IgD-negative memory B cell (primary cell): Measurements from ENCODE around the gene CDH5. TPM values are rescaled to one million over a fixed set of nuclear protein-coding genes. Genes with fewer than 3 reads are reported as not detected.
"Not testable (repeated sequence)": the region's sequence is repeated elsewhere in the genome, so short reads cannot be mapped to it uniquely, and the experiment has no call there.

Source experiments
- H3K27ac Mint-ChIP-seq, 3 donors: one replicate each; pipeline ENCODE4 v1.8.0; 2020 to 2022; ENCODE audit warnings: mild to moderate bottlenecking in 3 of 3, mixed read lengths in 3 of 3, moderate library complexity in 1 of 3
- H3K27me3 Mint-ChIP-seq: one replicate; pipeline ENCODE4 v1.8.0; 2021; ENCODE audit warnings: mixed read lengths
- H3K36me3 Mint-ChIP-seq: one replicate; pipeline ENCODE4 v1.8.0; 2020; ENCODE audit warnings: mild to moderate bottlenecking, mixed read lengths
- H3K4me1 Mint-ChIP-seq, 3 donors: one replicate each; pipeline ENCODE4 v1.8.0; 2020 to 2022; ENCODE audit warnings: mixed read lengths in 3 of 3, mild to moderate bottlenecking in 1 of 3
- H3K4me3 Mint-ChIP-seq, 4 donors: one replicate each; pipeline ENCODE4 v1.8.0; 2020 to 2022; ENCODE audit warnings: mild to moderate bottlenecking in 4 of 4, mixed read lengths in 4 of 4, moderate library complexity in 3 of 4
- H3K9me3 Mint-ChIP-seq, 3 donors: one replicate each; pipeline ENCODE4 v1.8.0; 2020 to 2021; ENCODE audit warnings: mixed read lengths in 3 of 3, mild to moderate bottlenecking in 1 of 3
- polyA plus RNA-seq: library from polyadenylated mRNA; unstranded; fragments of 300-500 nt; fragmentation: Illumina TruSeq; gene quantifications from one replicate; pipeline ENCODE4 v1.2.3, GENCODE V29; 2021

The CDH5 gene
- polyA plus RNA-seq, 1 donor from 2014 or later = not detected

DNA sequence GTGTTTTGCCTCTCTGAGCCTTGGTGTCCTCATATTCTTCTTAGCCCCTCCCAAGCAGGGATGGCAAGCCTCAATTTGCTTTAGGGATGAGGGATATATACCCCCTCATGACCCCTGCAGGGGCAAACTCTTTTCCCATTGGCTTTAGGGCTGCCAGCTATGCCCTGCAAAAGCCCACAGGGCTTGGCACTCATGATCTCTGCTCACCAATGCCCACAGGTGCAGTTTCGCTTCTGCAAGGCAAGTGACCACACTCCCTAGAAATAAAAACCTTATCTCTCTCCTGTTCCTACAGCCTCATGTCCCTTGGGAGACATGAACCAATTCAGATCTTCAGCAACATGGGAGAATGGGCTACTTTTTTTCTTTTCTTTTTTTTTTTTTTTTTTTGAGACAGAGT, 69.4 kb downstream of the CDH5 start:
- H3K36me3 Mint-ChIP-seq = peaks cover 1% of the 10 kb centered on the region
- H3K27me3 Mint-ChIP-seq = peaks cover 43% of the 10 kb centered on the region
- H3K4me3 Mint-ChIP-seq = no peak overlapping the region
- no peaks in the 10 kb centered on the region for H3K9me3 Mint-ChIP-seq
- H3K27ac Mint-ChIP-seq = no peak overlapping the region
- H3K4me1 Mint-ChIP-seq = peaks cover 0 to 3% (median 0%) of the 10 kb centered on the region in 3 donors

DNA sequence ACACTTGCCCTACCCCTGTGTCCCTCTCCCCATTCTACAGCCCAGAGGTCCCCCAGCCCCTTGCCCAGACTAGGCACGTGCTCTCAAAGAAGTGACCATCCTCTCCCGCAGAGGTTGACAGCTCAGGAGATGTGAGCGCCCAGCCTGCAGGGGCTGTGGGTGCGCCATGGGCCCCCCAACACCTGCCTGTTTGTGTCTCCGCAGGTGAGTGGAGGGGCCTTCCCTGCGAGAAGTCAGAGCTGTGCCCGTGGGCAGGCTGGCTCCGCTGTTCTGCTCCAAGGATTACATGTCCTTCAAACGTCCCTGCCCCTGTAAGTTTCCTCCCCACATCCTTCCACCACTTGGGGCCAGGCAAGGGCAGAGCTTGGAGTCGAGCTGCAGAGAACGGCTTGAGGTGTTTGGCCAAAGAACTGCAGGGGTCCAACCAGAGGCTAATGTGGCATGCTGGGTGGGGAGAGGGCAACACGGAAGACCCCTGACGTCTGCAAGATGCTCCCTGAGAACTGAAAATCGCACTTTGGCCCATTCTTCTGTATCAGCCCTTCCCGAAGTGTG, 71.0 kb downstream of the CDH5 start:
- Mint-ChIP-seq H3K27ac (no peak overlapping the region), H3K4me3 (peak overlapping the region in 1 of 4 donors; percentile 57), H3K36me3 (peaks cover 1% of the 10 kb centered on the region), H3K4me1 (peaks cover 0 to 3% (median 0%) of the 10 kb centered on the region in 3 donors), H3K9me3 (no peaks in the 10 kb centered on the region), H3K27me3 (peaks cover 41% of the 10 kb centered on the region)

DNA sequence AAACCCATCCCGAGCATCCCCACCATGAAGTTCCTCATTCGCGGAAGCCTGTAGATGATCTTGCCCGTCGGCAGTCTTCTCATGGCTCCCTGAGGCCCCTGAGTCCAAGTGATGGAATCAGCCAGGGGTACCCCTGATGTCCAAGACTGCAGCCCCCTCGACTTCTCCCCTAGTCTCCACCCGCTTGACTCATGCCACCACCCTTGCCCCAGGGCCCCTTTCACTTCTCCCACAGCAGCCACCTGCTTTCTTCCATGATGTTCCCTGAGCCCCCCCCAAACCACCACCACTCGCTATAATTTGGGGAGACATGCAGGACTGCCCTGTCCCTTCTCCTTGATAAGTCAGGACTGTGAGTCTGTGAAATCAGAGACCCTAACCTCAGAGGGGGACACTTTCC, 72.0 kb downstream of the CDH5 start:
- Mint-ChIP-seq H3K27me3 (peaks cover 40% of the 10 kb centered on the region), H3K9me3 (peaks cover 0 to 2% (median 0%) of the 10 kb centered on the region in 3 donors), H3K4me1 (peaks cover 0 to 3% (median 0%) of the 10 kb centered on the region in 3 donors), H3K36me3 (no peaks in the 10 kb centered on the region), H3K4me3 (no peak overlapping the region), H3K27ac (no peak overlapping the region)

DNA sequence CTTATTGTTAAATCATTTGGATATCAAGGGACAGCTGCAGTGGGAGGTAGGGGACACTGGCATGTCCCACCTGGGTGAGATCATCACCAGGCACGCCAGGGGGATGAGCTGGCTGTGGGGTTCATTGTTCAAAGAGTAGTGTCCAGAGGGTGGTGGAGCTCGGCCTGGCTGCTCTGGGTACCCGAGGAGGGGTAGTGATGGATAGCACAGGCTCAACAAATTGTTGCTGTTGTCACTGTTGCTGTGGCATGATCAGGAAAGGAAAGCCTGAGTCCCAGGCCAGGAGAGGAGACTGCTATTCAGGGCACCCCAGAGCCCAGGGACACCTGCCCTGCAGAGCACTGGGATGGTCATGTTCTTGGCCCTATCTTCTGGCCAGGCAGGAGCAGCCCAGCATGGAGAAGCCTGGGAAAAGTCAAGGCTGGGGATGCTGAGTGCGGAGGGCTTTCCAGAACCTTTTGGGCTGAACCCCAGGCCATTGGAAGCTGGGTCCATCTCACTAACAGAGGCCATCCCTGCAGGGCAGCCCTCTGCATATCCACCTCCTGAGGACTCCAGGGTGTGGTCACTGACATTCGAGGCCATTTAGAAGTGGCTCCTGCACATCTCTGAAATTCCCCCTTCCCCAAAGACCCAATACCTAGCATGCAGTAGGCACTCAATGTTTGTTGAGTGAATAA, 72.7 kb downstream of the CDH5 start:
- Mint-ChIP-seq H3K27ac (no peak overlapping the region), H3K4me1 (peaks cover 0 to 3% (median 0%) of the 10 kb centered on the region in 3 donors), H3K4me3 (no peak overlapping the region), H3K36me3 (no peaks in the 10 kb centered on the region), H3K9me3 (peaks cover 0 to 2% (median 0%) of the 10 kb centered on the region in 3 donors), H3K27me3 (peaks cover 40% of the 10 kb centered on the region)

DNA sequence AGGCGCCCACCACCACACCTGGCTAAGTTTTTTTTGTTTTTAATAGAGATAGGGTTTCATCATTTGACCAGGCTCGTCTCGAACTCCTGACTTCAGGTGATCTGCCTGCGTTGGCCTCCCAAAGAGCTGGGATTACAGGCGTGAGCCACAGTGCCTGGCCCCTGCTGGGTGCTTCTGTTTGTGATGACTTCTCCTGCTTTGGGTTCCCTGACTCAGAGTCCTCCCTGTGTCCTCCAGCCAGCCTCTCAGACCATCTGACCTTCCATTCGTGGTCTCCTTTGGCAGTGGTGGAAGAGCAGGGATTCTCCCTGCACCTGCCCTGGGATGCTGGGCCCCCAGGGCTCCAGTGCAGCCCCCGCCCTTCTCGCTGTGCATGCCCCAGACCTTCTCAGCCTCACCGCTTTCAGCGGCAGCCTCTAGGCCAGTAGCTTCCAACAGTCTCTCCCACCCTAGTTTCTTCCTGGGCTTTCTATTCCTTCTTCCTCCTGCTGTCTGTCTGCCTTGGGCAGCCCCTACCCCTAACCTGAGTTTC, 73.8 kb downstream of the CDH5 start:
- no peak overlapping the region for H3K4me3 Mint-ChIP-seq
- peaks cover 0 to 2% (median 0%) of the 10 kb centered on the region in 3 donors for H3K9me3 Mint-ChIP-seq
- no peaks in the 10 kb centered on the region for H3K36me3 Mint-ChIP-seq
- peaks cover 0 to 3% (median 0%) of the 10 kb centered on the region in 3 donors for H3K4me1 Mint-ChIP-seq
- H3K27ac Mint-ChIP-seq = no peak overlapping the region
- H3K27me3 Mint-ChIP-seq = peaks cover 31% of the 10 kb centered on the region

DNA sequence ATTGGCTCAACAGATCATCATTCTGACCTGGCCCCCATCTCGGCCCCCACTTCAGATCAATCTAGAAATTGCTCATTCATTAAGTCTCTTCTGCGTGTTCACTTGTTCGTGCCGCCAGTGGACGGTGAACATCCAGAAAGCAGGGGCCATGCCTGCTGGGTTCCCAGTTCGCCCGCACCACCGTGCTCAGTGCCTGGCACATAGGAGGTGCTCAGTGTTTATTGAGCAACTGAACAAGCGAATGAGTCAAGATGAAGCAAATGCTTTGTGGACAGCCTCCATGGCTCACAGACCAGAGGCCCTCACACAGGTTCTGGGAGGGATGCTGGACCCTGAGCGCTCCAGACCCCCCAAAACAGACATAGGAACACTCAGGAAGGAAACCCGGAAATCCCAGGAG, 74.5 kb downstream of the CDH5 start:
- Mint-ChIP-seq H3K27me3 (peaks cover 34% of the 10 kb centered on the region), H3K36me3 (no peaks in the 10 kb centered on the region), H3K27ac (no peak overlapping the region), H3K4me3 (no peak overlapping the region), H3K9me3 (peaks cover 0 to 2% (median 0%) of the 10 kb centered on the region in 3 donors), H3K4me1 (no peaks in the 10 kb centered on the region)

DNA sequence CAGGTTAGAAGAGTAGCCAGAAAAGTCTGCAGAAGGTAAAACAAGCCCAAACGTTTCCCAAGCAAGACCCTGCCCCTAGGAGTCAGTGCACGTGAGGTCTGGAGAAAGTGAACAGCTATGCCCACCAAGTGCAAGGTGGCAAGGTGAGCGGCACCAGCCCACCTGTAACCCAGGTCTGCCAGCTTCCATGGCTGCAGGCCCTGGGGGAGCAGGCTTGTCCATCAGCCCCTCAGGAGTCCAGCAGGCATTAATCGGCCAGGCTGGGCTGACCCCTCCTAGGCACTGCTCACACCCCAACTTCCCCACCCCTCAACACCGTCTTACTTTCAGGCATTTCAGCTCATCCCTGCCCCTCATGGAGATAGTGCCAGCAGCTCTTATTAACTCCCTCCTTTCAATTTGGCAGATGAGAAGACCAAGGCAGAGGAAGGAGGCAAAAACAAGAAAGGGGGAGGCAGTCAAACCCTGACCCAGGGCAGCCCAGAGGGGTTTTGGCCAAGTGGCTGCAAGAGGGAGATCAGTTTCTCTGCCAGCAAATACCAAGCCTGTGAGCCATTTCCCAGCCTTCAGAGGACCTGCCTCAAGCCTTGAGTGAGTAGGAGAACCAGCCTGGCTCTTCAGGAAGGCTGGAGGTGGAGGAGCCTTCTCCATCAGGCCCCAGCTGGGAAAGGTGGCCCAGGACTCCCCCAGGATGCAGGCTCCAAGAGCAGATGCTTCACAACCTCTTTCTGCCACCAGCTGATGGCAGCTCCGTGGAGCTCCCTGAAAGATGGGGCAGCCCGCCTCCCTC, 75.3 kb downstream of the CDH5 start:
- Mint-ChIP-seq H3K27ac (no peak overlapping the region), H3K36me3 (no peaks in the 10 kb centered on the region), H3K27me3 (peaks cover 34% of the 10 kb centered on the region), H3K4me1 (no peaks in the 10 kb centered on the region), H3K9me3 (peaks cover 0 to 2% (median 0%) of the 10 kb centered on the region in 3 donors), H3K4me3 (no peak overlapping the region)

DNA sequence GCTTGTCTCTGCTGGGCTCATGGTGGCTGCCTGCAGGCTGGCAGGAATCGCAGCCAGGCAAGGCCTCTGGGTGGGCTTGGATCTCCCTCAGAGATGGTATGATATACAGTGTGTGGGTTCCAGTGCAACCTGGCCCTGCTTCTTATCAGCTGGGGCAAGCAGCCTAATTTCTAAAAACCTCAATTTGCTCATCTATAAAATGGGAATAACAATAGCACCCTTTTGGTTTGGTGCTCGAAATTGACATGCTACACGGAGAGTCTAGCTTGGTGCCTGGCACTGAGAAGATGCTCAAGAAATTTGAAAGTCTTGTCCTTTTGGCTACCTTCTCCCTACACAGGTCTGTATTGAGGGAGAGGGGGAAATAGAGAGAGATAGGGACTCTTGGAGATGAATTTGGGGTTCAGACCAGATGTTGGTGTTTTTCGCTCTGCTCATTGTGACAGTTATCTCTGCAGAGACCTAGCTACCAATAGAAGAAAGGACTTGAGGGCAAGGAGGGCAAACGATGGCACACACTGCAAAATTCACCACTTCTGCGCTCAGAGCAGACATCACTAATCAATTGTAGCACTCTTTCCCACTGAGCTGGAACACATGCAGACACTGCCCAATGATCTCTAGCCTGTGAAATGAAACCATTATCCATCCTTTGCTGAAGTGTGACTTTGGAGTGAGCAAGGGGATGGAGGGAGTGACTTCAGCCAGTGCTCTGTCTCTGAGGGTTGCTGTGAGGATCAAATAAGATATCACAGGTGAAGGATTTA, 76.2 kb downstream of the CDH5 start:
- no peak overlapping the region for H3K4me3 Mint-ChIP-seq
- no peaks in the 10 kb centered on the region for H3K4me1 Mint-ChIP-seq
- no peaks in the 10 kb centered on the region for H3K36me3 Mint-ChIP-seq
- no peak overlapping the region for H3K27ac Mint-ChIP-seq
- peaks cover 33% of the 10 kb centered on the region for H3K27me3 Mint-ChIP-seq
- peaks cover 0 to 2% (median 0%) of the 10 kb centered on the region in 3 donors for H3K9me3 Mint-ChIP-seq

DNA sequence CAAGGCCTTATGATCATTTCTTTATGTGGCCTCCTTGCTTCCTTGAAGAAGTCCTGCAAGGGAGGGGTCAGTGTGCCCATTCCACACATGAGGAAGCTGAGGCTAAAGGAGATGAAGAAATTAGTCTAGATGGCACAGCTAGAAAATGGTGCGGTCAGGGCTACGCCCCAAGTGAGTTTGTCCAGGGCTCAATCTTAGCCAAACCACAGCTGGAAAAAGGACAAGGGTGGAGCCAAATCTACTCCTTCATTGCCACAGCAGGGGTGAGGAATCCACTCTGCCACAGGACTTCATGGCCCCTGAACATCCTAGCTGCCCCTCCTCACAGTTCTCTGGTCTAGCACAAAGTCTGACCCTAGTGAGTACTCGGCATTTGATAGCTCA, 76.8 kb downstream of the CDH5 start:
- peaks cover 34% of the 10 kb centered on the region for H3K27me3 Mint-ChIP-seq
- H3K4me1 Mint-ChIP-seq = no peaks in the 10 kb centered on the region
- peaks cover 0 to 2% (median 0%) of the 10 kb centered on the region in 3 donors for H3K9me3 Mint-ChIP-seq
- no peak overlapping the region for H3K27ac Mint-ChIP-seq
- H3K4me3 Mint-ChIP-seq = no peak overlapping the region
- H3K36me3 Mint-ChIP-seq = no peaks in the 10 kb centered on the region

DNA sequence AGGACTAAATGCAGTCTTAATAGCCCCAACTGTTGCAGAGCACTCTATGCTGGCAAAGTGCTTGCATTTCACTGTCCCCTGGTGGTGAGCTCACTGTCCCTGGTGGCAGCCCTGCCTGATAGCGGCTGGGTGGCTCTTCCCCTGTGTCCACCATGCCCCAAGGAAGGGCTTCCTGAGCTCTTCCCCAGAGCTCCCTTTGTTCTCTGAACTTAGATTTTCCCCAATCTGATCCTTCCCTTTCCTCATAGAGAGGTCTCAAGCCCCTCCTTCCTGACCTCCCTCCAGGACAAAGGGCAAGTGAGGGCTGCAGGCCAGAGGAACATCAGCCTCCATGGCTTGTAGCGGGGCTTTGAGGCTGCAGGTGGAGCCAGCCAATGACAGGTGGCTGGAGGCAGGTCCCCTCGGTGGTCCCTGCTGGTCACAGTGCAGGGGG, 77.6 kb downstream of the CDH5 start:
- Mint-ChIP-seq H3K4me1 (no peaks in the 10 kb centered on the region), H3K27me3 (peaks cover 31% of the 10 kb centered on the region), H3K9me3 (peaks cover 0 to 2% (median 0%) of the 10 kb centered on the region in 3 donors), H3K36me3 (no peaks in the 10 kb centered on the region), H3K4me3 (no peak overlapping the region), H3K27ac (no peak overlapping the region)

DNA sequence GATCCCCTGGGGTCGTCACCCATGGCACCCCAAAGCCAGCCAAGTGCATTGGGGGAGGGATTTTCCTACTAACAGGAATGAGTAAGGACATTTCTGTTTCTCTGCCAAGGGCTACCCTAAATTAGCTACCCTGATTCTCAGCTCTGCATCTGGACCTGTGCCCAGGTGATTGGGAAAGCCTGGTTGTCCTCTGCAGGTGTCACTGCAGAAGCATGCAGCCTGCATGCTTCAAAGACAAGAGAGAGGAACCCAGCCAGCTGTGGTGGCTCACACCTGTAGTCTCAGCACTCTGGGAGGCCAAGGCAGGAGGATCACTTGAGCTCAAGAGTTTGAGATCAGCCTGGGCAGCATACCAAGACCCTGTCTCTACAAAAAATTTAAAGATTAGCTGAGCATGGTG, 80.2 kb downstream of the CDH5 start:
- H3K4me3 Mint-ChIP-seq = no peak overlapping the region
- H3K4me1 Mint-ChIP-seq = no peaks in the 10 kb centered on the region
- H3K9me3 Mint-ChIP-seq = peaks cover 0 to 2% (median 0%) of the 10 kb centered on the region in 3 donors
- H3K36me3 Mint-ChIP-seq = no peaks in the 10 kb centered on the region
- peak overlapping the region in 1 of 3 donors; percentile 11 for H3K27ac Mint-ChIP-seq
- peaks cover 16% of the 10 kb centered on the region for H3K27me3 Mint-ChIP-seq

DNA sequence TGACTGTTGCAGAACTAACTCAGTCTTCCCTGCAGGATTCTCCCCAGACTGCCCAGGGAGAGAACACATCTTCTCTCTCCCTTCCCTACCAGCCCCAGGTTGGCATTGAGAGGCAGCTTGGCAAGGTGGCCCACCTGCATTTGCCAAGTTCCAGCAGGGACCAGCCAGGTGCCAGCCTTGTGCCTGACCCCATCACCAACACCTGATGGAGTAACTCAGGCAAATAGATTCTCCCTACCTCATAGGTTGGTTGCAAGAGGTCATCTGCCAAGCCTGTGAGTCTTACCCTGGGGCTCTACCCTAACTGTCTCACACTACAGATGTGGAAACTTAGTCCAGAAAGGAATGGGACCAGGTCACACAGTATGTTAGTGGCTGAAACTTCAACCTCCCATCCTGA, 81.0 kb downstream of the CDH5 start:
- Mint-ChIP-seq H3K9me3 (peaks cover 0 to 2% (median 0%) of the 10 kb centered on the region in 3 donors), H3K4me3 (no peak overlapping the region), H3K36me3 (no peaks in the 10 kb centered on the region), H3K27ac (no peak overlapping the region), H3K4me1 (no peaks in the 10 kb centered on the region), H3K27me3 (peaks cover 12% of the 10 kb centered on the region)

DNA sequence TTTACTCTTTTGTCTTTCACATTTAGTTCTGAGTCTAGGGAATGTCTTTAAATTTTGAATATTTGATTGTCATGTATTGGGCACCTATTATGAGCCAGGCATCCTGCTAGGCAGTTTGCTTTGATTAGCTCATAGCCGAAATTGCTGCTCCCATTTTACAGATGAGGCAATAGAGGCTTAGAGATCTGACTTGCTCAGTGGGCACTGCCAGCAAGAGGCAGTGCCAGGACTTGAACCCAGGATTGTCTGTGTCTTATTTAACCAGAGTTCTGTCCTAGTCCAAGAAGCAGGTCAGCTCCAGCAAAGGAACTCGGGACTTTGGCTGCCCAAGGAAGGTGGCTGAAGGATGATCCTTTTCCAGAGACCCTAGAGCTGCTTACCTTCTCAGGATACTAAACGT, 85.1 kb downstream of the CDH5 start:
- Mint-ChIP-seq H3K36me3 (no peaks in the 10 kb centered on the region), H3K27me3 (peaks cover 2% of the 10 kb centered on the region), H3K4me3 (no peak overlapping the region), H3K9me3 (no peaks in the 10 kb centered on the region), H3K27ac (no peak overlapping the region), H3K4me1 (no peaks in the 10 kb centered on the region)

DNA sequence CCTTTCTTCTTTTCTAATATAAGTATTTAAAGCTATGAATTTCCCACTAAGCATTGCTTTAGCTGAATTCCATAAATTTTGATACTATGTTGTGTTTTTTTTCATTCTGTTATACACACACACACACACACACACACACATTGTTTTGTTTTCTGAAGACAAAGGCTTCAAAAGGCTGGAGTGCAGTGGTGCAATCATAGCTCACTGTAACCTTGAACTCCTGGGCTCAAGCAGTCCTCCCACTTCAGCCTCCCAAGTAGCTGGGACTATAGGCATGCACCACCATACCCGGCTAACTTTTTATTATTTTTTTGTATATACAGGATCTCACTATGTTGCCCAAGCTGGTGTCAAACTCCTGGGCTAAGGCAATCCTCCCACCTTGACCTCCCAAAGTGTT, 86.7 kb downstream of the CDH5 start:
- H3K27me3 Mint-ChIP-seq, H3K36me3 Mint-ChIP-seq, H3K4me3 Mint-ChIP-seq, H3K27ac Mint-ChIP-seq, H3K4me1 Mint-ChIP-seq, H3K9me3 Mint-ChIP-seq: not testable (repeated sequence)
